BLaER1 (cell line): ENCODE measurements around the gene SMYD3.
"Not testable (repeated sequence)": the region's sequence is repeated elsewhere in the genome, so short reads cannot be mapped to it uniquely, and the experiment has no call there.

Source experiments
- H3K27ac ChIP-seq: shearing (Covaris generic); formaldehyde crosslinking; 2 replicates; pipeline ENCODE4 v1.8.1; 2022
- H3K27me3 ChIP-seq: shearing (Covaris generic); formaldehyde crosslinking; 2 replicates; pipeline ENCODE4 v1.8.1; 2022
- H3K36me3 ChIP-seq: shearing (Covaris generic); formaldehyde crosslinking; 2 replicates; pipeline ENCODE4 v1.8.1; 2022
- H3K4me1 ChIP-seq: shearing (Covaris generic); formaldehyde crosslinking; 2 replicates; pipeline ENCODE4 v1.8.1; 2022
- H3K4me2 ChIP-seq: shearing (Covaris generic); formaldehyde crosslinking; 2 replicates; pipeline ENCODE4 v1.8.1; 2022
- H3K4me3 ChIP-seq: shearing (Covaris generic); formaldehyde crosslinking; 2 replicates; pipeline ENCODE4 v1.8.1; 2022
- H3K9ac ChIP-seq: shearing (Covaris generic); formaldehyde crosslinking; 2 replicates; pipeline ENCODE4 v1.8.1; 2022
- H3K9me3 ChIP-seq: shearing (Covaris generic); formaldehyde crosslinking; 2 replicates; pipeline ENCODE4 v1.8.1; 2022
- H4K20me1 ChIP-seq: shearing (Covaris generic); formaldehyde crosslinking; 2 replicates; pipeline ENCODE4 v1.8.1; 2022
- Cebpa-rat ChIP-seq: shearing (Covaris generic); IDR thresholded peaks from 2 replicates; pipeline ENCODE4 v1.8.1; 2022

The SMYD3 gene

GRCh38 chr1:246034630-246035029 is 472.4 kb downstream of the SMYD3 start:
- H3K4me3 ChIP-seq, result no peak overlapping the region
- H3K27me3 ChIP-seq, result no peaks in the 10 kb centered on the region
- no peak overlapping the region for H3K27ac ChIP-seq
- H3K9ac ChIP-seq, result no peak overlapping the region
- 0 out of 2 replicates have a peak, but pooled peaks cover 4% of the 10 kb centered on the region for H3K4me1 ChIP-seq
- H3K4me2 ChIP-seq, result no peak overlapping the region
- H3K9me3 ChIP-seq, result peaks cover 12% of the 10 kb centered on the region
- no peaks in the 10 kb centered on the region for H3K36me3 ChIP-seq
- no peaks in the 10 kb centered on the region for H4K20me1 ChIP-seq
- TF ChIP-seq Cebpa-rat, result no peak

GRCh38 chr1:246032984-246033383 is 474.1 kb downstream of the SMYD3 start:
- no peak overlapping the region for H3K27ac ChIP-seq
- no peak overlapping the region for H3K9ac ChIP-seq
- TF ChIP-seq Cebpa-rat, result no peak
- no peak overlapping the region for H3K4me3 ChIP-seq
- no peaks in the 10 kb centered on the region for H4K20me1 ChIP-seq
- H3K4me1 ChIP-seq, result 0 out of 2 replicates have a peak, but pooled peaks cover 4% of the 10 kb centered on the region
- H3K9me3 ChIP-seq, result peaks cover 19% of the 10 kb centered on the region
- H3K4me2 ChIP-seq, result no peak overlapping the region
- H3K36me3 ChIP-seq, result no peaks in the 10 kb centered on the region
- H3K27me3 ChIP-seq, result no peaks in the 10 kb centered on the region

DNA sequence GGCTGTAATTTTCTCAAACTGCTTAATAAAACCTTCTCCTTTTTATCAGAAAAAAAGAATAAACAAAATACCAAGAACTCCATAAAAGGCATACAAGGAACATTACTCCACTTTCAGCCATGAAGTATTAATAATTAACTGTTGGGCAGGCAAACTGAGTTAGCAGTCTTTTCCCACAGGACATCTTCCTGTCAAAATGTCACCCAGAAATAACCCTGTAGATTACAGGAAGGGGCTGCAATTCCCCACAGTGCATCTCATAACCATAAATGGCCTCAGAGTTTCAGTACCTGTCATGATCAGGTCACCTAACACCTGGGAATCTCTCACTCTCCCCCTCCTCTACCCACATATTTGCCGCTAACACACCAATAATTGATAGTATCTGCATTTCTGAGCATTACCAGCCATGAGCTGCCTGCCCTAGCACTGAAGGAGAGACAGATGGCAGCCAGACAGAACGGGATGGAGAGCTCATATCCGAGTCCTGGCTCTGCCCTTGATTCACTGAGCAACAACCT is 475.0 kb downstream of the SMYD3 start:
- Histone ChIP-seq H3K4me2 (no peak overlapping the region), H3K9me3 (peaks cover 19% of the 10 kb centered on the region), H3K4me3 (no peak overlapping the region), H3K27me3 (no peaks in the 10 kb centered on the region), H3K9ac (no peak overlapping the region), H4K20me1 (no peaks in the 10 kb centered on the region), H3K4me1 (0 out of 2 replicates have a peak, but pooled peaks cover 4% of the 10 kb centered on the region), H3K27ac (no peak overlapping the region), H3K36me3 (no peaks in the 10 kb centered on the region)
- no peak for TF ChIP-seq Cebpa-rat

DNA sequence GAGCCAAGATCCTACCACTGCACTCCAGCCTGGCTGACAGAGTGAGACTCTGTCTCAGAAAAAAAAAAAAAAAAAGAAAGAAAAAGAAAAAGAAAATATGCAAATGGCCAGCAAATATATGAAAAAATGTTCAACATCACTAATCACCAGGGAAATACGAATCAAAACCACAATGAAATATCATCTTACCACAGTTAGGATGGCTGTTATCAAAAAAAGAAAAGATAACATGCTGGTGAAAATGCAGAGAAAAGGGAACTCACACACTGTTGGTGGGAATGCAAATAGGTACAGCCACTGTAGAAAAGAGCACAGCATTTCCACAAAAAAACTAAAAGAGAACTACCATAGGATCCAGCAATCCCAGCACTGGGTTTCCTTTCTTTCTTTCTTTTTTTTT is 477.5 kb downstream of the SMYD3 start:
- no peak for TF ChIP-seq Cebpa-rat
- H3K4me3 ChIP-seq, result no peak overlapping the region
- no peaks in the 10 kb centered on the region for H4K20me1 ChIP-seq
- no peaks in the 10 kb centered on the region for H3K36me3 ChIP-seq
- no peaks in the 10 kb centered on the region for H3K27me3 ChIP-seq
- no peak overlapping the region for H3K27ac ChIP-seq
- 0 out of 2 replicates have a peak, but pooled peaks cover 4% of the 10 kb centered on the region for H3K4me1 ChIP-seq
- H3K4me2 ChIP-seq, result no peak overlapping the region
- H3K9me3 ChIP-seq, result peaks cover 19% of the 10 kb centered on the region
- H3K9ac ChIP-seq, result no peak overlapping the region

GRCh38 chr1:246024118-246024517 is 483.0 kb downstream of the SMYD3 start:
- H3K27me3 ChIP-seq, H3K4me3 ChIP-seq, H3K27ac ChIP-seq, H3K9ac ChIP-seq, H3K4me1 ChIP-seq, H3K9me3 ChIP-seq, H3K36me3 ChIP-seq, H4K20me1 ChIP-seq, H3K4me2 ChIP-seq: not testable (repeated sequence)

- H4K20me1 ChIP-seq, result no peaks in the 10 kb centered on the region
- no peaks in the 10 kb centered on the region for H3K36me3 ChIP-seq
- no peak for TF ChIP-seq Cebpa-rat
- H3K27ac ChIP-seq, result no peak overlapping the region
- H3K4me3 ChIP-seq, result no peak overlapping the region
- H3K4me1 ChIP-seq, result no peaks in the 10 kb centered on the region
- H3K4me2 ChIP-seq, result no peak overlapping the region
- H3K9ac ChIP-seq, result no peak overlapping the region
- no peaks in the 10 kb centered on the region for H3K27me3 ChIP-seq
- no peaks in the 10 kb centered on the region for H3K9me3 ChIP-seq
These were observed 486.7 kb downstream of the SMYD3 start for GRCh38 chr1:246020211-246020954.

- TF ChIP-seq Cebpa-rat, result no peak
- Histone ChIP-seq H3K9me3 (no peaks in the 10 kb centered on the region), H3K36me3 (no peaks in the 10 kb centered on the region), H3K9ac (no peak overlapping the region), H3K4me3 (no peak overlapping the region), H3K27me3 (no peaks in the 10 kb centered on the region), H4K20me1 (no peaks in the 10 kb centered on the region), H3K4me2 (no peak overlapping the region), H3K4me1 (no peaks in the 10 kb centered on the region), H3K27ac (no peak overlapping the region)
These were observed 488.9 kb downstream of the SMYD3 start for GRCh38 chr1:246018146-246018545.

DNA sequence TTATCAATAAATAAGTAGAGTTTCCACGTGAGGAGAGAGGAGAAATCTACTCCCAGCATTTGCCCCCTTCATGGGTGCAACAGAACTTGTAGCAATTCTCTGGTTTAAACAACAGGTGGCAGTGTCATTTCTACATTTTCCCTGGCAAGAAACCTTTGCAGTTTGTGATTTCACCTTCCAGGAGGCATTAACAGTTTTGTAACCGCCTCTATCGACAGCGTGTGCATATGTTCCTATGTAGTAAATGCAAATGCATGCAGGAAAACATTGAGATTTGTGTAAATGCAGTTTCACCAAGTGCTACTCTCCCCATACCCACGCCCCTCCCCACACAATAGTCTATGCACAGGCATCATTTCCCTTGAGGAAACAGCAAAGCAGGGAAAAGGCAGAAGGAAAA is 494.7 kb downstream of the SMYD3 start:
- TF ChIP-seq Cebpa-rat, result no peak
- H3K27ac ChIP-seq, result no peak overlapping the region
- H3K27me3 ChIP-seq, result no peaks in the 10 kb centered on the region
- no peak overlapping the region for H3K4me2 ChIP-seq
- H3K4me1 ChIP-seq, result no peaks in the 10 kb centered on the region
- no peaks in the 10 kb centered on the region for H3K9me3 ChIP-seq
- no peaks in the 10 kb centered on the region for H3K36me3 ChIP-seq
- no peak overlapping the region for H3K9ac ChIP-seq
- H3K4me3 ChIP-seq, result no peak overlapping the region
- no peaks in the 10 kb centered on the region for H4K20me1 ChIP-seq

GRCh38 chr1:246010386-246010785 is 496.7 kb downstream of the SMYD3 start:
- no peaks in the 10 kb centered on the region for H4K20me1 ChIP-seq
- no peaks in the 10 kb centered on the region for H3K27me3 ChIP-seq
- no peaks in the 10 kb centered on the region for H3K36me3 ChIP-seq
- H3K27ac ChIP-seq, result no peak overlapping the region
- no peak overlapping the region for H3K9ac ChIP-seq
- H3K4me2 ChIP-seq, result no peak overlapping the region
- no peak overlapping the region for H3K4me3 ChIP-seq
- TF ChIP-seq Cebpa-rat, result no peak
- H3K4me1 ChIP-seq, result no peaks in the 10 kb centered on the region
- no peaks in the 10 kb centered on the region for H3K9me3 ChIP-seq

GRCh38 chr1:246008363-246008831 is 498.7 kb downstream of the SMYD3 start:
- Histone ChIP-seq H3K36me3 (no peaks in the 10 kb centered on the region), H3K4me1 (no peaks in the 10 kb centered on the region), H3K4me3 (no peak overlapping the region), H3K9me3 (no peaks in the 10 kb centered on the region), H3K9ac (no peak overlapping the region), H3K27ac (no peak overlapping the region), H4K20me1 (no peaks in the 10 kb centered on the region), H3K4me2 (no peak overlapping the region), H3K27me3 (no peaks in the 10 kb centered on the region)
- no peak for TF ChIP-seq Cebpa-rat
